ENCODE data around the gene ADORA2A.

DNA sequence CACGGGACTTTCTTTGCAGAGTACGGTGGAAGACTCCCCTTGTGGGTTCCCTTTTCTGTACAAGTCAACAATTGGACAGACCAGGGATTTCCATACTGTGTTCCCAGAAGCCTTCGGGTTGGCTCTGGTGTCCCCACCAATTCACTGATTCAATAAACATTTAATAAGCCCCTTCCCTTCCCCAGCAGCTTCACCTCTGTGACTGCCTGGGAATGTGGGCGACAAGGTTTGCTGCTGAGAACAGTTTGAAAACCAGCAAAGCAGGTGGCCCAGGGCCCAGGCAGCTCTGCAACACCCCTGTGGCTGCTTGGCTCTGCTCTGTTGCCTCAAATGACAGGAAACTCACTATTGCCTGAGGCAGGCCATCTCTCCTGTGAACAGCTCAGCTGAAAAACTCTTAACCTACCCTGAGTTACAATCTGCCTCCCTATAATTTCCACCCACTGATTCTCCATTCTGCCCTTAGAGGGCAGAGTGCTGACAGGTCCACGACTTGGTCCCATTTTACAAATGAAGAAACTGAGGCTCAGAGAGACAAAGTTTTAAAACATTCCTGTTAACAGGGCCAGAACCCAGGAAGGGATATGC, 10.4 kb downstream of the ADORA2A start:
- TF ChIP-seq, protein P1, sequence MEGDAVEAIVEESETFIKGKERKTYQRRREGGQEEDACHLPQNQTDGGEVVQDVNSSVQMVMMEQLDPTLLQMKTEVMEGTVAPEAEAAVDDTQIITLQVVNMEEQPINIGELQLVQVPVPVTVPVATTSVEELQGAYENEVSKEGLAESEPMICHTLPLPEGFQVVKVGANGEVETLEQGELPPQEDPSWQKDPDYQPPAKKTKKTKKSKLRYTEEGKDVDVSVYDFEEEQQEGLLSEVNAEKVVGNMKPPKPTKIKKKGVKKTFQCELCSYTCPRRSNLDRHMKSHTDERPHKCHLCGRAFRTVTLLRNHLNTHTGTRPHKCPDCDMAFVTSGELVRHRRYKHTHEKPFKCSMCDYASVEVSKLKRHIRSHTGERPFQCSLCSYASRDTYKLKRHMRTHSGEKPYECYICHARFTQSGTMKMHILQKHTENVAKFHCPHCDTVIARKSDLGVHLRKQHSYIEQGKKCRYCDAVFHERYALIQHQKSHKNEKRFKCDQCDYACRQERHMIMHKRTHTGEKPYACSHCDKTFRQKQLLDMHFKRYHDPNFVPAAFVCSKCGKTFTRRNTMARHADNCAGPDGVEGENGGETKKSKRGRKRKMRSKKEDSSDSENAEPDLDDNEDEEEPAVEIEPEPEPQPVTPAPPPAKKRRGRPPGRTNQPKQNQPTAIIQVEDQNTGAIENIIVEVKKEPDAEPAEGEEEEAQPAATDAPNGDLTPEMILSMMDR (IDR thresholded peaks at IDR 0.05; ENCODE audit: low read depth, low read length, poor library complexity, severe bottlenecking) = peak; percentile 80
- TF ChIP-seq EZH2phosphoT487 (IDR thresholded peaks at IDR 0.05; ENCODE audit: borderline replicate concordance, low read length) = no peak
